ENCODE data around the gene SDHAF1. TPM values are rescaled to one million over a fixed set of nuclear protein-coding genes. Genes with fewer than 3 reads are reported as not detected.

The SDHAF1 gene
- total RNA-seq, 1 experiment from 2014 or later = 44.7 TPM

DNA sequence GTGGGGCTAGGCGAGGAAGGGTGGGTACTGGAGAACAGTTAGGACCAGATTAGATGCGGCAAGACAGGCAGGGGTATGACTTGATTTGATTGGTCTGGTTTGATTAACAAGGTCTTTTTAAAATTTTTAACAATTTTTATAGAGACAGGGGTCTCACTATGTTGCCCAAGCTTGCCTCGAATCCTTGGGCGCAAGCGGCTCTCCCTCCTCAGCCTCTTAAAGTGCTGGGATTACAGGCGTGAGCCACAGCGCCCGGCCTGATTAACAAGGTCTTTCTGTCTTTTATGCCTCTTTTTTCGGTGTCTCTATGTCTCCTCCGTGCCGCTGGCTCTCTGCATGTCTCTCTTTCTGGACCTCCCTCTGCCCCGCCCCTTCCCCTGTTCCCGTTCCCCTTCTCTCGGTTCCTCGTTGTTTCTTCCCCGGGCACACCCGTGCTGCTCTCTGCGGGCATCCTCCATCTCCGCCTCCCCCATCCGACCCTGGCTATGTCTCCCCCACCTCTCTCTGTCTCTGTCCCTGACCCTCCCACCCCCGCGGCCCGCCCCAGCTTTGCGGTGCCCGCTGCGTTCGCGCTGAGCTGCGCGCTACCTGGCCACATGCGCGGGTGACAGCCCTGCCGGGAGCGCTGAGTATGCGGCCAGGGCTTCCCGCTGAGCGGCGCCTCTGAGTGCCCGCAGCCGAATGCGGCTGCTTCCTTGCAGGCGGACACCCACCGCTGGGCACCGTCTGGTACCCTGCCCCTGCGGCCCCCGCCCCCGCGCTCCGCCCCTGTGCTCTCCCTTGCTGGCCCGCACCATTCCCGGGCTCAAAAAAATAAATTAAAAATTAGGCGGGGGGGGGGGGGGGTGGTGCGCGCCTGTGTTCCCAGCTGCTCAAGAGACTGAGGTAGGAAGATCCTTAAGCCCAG is 8.1 kb upstream of the SDHAF1 start:
- DNase-seq (ENCODE audit: low read depth) = peak; percentile 51

DNA sequence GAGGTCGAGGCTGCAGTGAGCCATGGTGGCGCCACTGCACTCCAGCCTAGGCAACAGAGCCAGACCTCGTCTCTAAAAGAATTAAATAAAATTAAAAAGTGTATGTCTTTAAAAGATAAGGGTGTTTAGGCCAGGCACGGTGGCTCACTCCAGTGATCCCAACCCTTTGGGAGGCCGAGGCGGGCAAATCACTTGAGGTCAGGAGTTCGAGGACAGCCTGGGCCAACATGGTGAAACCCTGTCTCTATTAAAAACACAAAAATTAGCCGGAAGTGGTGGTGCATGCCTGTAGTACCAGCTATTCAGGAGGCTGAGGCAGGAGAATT is 7.5 kb upstream of the SDHAF1 start:
- no peak for DNase-seq (ENCODE audit: low read depth)

DNA sequence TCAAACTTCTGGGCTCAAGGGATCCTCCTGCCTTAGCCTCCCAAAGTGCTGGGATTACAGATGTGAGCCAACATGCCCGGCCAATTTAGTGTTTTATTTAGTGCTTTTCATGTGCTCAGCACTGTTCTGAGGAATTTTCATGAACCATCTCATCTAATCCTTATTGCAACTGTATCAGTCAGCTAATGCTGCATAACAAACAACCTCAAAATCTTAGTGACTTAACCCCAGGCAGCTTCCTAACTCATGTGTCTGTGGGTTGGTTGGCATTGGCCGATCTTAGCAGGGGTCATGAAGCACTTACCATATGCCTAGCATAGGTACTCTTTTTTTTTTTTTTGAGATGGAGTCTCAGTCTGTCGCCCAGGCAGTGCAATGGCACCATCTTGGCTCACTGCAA is 6.2 kb upstream of the SDHAF1 start:
- no peak for DNase-seq (ENCODE audit: low read depth)

DNA sequence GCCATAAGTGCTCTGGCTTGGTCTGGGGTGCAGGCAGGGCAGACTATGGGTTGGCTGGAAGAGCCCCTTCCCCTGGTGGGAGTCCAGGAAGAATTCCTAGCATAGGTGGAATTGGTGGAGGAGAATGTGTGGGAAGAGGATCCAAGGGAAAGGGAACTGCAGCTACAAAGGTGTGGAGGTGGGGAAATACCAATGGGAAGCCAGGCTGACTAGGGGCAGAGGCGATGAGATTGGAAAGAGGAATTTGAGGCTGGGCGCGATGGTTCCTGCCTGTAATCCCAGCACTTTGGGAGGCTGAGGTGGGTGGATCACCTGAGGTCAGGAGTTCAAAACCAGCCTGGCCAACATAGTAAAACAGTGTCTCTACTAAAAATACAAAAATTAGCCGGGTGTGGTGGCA is 4.8 kb upstream of the SDHAF1 start:
- no peak for DNase-seq (ENCODE audit: low read depth)

DNA sequence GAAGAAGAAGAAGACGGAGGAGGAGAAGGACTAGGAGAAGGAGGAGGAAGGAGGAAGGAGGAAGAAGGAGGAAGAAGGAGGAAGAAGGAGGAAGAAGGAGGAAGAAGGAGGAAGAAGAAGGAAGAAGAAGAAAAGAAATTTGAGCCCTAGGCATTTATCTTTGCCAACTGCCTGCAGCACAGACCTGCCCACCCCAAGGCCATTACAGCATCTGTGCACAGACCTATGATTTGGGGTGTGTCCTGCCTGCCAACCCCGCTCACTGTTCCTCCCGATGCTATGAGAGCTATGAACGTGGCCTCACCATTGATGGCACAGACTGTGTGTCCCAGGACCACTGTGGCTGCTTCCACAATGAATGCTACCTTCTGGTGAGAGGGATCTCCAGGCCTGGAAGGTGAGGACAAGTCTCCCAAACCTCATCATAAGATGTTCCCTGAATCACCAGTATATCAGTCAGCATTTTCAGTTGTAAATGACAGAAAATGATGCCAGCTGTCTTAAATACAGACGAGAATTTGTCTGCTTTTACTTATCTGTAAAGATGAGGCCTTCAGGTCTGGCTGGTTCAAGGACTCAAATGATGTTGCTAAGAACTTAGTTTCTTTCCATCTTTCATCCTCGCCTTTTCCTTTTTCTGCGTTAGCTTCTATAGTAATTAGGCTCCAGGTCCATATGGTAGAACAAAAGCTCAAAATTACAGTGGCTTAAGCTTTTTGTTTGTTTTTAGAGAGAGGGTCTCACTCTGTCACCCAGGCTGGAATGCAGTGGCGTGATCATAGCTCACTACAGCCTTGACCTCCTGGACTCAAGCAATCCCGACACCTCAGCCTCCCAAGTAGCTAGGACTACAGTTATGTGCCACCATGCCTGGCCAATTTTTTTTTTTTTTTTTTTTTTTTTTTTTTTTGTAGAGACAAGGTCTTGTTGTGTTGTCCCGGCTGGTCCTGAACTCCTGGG is 3.9 kb upstream of the SDHAF1 start:
- DNase-seq (ENCODE audit: low read depth) = no peak

DNA sequence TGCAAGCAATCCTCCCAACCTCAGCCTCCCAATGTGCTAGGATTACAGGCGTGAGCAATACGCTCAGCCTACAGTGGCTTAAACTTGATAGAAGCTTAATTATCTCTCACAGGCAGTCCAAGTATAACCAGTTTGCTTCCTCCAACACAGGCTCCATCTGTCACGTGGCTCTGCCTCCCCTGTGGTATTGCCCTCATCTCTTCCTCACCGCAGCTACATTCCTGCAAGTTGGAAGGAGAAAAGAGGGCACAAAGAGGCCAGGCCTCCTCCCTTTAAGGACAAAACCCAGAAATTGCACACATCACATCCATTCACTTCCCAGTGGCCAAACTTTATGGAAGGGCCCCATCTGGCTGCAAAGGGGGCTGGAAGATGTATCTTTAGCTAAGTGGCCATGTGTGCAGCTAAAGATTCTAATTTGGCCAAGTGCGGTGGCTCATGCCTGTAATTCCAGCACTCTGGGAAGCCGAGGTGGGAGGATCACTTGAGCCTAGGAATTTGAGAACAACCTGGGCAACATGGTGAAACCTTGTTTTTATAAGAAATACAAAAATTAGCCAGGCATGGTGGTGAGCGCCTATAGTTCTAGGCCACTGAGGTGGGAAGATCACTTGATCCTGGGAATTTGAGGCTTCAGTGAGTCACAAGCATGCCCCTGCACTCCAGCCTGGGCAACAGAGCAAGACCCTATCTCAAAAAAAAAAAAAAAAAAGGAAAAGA is 3.1 kb upstream of the SDHAF1 start:
- peak; percentile 49 for DNase-seq (ENCODE audit: low read depth)

DNA sequence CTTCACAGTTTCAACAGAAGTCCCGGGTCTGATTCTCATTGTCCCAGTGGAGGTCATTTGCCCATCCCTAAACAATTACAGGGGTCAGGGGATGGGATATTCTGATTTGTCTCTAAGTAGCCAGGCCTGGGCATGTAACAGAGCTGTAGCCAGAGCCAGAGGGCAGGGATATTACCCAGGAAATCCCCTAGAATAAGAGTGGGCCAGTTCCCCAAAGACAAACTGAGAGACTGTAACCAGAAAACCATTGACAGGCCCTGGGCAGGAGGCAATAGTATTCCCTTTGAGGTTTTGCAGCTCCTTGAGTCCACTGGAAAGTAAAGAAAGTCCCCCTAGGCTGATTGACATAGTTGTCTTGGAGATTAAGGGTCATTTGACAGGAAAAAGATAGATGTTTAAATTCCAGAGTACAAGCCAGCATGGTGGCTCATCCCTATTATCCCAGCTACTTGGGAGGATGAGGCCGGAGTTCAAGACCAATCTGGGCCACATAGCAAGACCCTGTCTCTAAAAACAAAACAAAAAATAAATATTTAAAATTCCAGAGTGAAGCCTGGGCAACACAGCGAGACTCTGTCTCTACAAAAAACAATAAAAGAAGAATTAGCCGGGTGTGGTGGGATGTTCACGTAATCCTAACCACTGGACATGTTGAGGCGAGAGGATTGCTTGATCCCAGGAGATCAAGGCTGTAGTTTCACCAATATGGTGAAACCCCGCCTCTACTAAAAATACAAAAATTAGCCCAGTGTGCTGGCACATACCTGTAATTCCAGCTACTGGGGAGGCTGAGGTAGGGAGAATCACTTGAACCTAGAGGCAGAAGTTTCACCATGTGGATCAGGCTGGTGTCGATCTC is 1.9 kb upstream of the SDHAF1 start:
- no peak for DNase-seq (ENCODE audit: low read depth)

DNA sequence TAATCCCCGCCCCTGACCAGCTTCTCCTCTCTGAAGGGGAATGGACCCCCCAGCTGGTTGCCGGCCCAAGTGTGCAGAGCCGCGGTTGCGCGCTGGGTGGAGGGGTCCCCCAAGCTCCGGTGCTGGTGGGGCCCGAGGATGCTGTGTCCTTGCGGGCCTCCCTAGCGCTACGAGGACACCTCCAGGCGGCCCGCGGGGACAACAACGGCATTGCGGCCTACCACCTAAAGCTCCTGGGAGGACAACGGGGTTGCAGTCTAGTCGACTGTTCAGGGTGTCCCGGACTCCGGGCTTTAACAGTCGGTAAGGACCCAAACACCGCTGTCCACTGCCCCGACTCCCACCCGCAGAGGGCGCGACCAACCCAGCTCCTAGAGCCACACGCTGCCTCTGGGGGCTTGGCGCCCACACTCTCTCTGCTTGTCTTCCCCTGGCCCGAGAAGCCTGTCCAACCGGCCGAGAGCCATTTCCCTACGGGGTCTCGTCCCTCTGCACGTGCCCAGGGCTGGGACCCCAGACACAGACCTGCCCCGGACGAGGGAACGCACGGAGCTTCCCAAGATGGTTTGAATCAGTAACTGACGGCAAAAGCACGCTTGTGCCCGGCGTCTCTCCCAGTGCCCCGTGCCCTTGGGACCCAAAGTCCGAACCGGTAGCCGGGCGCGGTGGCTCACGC is 927 bp upstream of the SDHAF1 start:
- DNase-seq (ENCODE audit: low read depth) = no peak

DNA sequence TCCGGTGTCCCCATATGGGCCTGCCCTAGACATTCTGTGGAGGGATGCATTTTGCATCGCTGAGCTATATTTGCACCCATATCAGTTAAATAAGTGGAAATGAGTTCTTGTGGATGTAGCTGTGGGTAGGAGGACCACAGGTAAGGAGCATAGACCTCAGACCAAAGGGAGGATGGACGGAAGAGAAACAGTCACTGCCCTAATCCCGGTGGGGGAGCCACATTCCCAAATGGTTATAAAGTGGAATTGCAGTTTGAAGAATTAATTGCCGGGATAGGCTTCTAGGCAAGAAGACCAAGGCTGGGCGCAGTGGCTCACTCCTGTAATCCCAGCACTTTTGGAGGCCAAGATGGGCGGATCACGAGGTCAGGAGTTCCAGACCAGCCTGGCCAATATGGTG is 1.8 kb downstream of the SDHAF1 start:
- no peak for DNase-seq (ENCODE audit: low read depth)

DNA sequence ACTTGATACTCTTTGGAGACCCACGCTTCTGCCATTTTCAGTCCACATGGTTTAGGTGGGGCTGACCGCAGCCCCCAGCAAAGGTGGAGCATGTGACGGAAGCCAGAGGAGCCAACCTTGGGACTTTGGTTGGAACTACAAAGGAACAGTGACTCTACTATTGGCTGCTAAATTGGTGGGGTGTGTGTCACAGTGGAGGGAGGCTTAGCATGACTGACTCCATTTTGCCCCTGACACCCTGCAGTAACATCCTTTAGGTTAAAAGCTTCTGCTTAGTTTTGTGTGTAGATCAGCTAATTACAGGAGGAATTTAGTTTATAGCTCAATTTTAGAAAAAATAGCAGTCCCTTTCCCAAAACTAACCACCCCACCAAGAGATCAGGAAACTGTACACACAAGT is 6.6 kb downstream of the SDHAF1 start:
- DNase-seq (ENCODE audit: low read depth) = no peak

DNA sequence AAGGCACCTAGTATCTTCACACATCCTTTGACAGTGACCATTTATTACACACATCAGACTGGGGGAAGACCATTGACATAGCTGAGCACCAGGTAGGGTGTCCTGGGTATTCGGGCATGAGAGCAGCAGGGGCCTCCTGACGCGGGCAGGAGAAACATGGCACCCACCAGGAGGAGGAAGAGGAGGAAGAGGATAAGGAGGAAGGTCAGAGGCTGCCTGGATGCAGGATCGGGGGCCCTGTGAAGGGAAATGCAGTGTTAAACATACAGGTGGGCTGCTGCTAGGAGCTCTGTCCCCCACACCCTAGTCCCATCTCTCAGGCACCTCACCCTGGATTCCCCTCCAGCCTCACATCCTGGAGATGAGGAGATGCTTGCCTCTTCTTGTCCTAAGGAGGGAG is 8.3 kb downstream of the SDHAF1 start:
- no peak for DNase-seq (ENCODE audit: low read depth)

DNA sequence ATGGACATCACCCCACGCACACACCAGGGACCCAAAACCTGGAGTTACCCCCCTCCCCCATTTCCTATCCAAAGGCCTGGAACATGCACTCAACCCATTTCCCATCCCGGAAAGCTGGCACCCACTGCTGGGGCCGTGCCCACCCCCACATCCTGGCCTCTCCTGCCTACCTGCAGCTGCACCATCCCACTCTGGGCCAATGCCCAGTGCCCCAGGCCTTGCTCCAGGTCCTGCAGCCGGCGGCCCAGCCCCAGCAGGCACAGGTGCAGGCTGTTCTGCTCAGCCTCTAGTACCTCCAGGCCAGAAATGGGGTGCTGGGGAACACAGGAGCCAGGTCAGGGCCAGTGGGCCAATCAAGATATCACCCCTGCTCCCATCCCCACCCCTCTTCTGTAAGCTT is 12.0 kb downstream of the SDHAF1 start:
- DNase-seq (ENCODE audit: low read depth) = no peak

DNA sequence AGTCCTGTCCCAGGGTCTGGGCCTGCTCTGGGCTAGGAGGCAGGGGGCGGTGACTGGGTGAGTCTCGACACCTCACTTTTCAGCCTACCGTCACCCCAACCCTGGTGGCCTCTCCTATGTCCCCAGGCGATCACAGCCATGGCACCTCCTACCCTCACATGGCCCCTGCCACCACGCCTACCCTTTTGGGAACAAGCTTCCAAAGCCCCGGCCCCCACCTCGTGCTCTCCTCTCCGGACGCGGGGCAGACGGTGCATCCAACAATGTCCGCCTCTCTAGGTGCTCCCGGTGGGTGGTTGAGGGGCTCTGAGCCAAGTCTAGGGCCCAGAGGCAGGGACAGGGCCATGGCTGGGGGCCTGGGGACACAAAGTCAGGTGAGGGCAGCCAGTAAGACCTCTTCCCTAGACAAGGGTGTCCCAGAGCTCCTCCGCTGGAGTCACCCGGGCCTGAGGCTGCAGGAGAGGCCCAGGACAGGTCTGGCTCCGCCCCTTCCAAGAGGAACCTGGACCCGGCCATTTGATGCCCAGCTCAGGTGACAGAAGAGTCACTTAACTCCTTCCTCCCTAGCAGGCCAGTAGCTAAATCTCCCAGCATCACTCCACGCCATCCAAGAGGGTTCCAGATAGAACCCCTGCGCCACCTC is 13.5 kb downstream of the SDHAF1 start, which contains the start of gene SYNE4:
Gene SYNE4 (minus strand): TSS at position 478 of the 643 bp plus-strand sequence. CDS start 132 bp downstream, at position 346.
- DNase-seq (ENCODE audit: low read depth) = no peak

DNA sequence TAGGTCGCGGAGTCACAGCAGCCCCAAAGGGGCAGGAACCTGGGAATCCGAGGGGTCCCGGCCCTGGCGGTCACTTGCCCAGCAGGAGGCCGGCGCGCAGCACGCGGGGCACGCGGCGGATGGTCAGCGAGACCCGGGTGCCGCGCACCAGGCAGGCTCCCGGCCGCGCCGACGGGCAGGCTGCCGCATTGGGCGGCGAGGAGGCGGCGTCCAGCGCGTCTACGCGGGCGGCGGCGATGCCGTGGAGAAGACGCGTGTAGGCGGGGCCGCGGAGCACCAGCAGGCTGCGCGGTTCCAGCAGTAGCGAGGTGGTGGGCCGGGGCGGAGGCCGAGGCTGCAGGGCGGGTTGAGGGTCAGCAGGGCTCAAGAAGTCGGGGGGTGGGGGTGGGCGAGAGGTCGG is 14.2 kb downstream of the SDHAF1 start:
- peak; percentile 73 for DNase-seq (ENCODE audit: low read depth)

DNA sequence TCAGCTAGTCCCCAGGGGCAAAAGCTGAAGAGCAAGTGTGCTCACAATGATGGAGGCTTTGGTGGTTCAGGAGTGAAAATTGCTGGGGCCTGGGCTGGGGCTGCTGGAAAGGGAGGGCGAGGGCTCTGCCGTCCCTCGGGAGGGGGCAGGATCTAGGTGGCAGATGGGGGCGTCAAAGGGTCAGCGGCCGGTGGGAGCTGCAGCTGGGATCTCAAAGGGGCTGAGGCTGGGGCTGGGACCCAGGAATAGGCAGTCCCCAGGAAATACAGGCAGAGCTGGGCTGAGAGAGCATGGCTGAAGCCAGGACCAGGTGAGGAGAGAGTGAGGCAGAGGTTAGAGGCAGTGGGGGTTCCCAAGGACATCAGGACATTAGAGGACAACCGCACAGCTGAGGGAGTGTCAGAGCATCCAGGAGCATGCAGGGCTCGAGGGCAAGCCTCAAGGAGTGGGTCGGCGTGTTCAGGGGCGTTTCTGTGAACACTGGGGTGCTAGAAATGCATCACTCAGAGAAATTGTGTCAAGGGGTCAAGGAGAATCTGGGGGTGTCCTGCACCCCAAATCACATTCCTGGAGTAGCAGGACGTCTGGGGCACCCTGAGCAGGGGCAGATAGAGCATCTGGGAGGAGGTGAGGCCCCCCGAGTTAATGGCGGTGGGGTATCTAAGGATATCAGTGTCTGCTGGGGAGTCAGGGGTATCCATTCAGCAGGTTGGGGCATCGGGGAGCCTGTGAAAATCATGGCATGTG is 14.8 kb downstream of the SDHAF1 start:
- no peak for DNase-seq (ENCODE audit: low read depth)

DNA sequence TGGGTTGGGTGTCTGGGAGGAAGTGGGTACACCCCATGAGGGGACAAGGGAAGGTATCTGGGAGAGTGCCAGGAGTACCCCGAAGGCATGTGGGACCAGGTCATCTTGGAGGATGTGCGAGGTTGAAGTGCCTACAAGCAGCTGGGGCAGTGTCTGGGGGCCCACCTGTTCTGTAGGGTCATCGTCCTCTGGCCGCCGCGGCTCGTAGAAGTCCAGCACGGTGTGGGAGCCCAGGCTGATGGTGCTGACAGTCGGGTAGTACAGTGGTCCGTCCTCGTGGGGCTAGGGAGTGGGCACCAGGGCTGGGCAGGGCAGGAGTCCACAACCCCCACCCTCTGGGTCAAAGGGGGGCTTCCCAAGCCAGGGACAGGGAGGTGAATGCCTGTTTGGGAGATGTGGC is 15.4 kb downstream of the SDHAF1 start:
- no peak for DNase-seq (ENCODE audit: low read depth)

DNA sequence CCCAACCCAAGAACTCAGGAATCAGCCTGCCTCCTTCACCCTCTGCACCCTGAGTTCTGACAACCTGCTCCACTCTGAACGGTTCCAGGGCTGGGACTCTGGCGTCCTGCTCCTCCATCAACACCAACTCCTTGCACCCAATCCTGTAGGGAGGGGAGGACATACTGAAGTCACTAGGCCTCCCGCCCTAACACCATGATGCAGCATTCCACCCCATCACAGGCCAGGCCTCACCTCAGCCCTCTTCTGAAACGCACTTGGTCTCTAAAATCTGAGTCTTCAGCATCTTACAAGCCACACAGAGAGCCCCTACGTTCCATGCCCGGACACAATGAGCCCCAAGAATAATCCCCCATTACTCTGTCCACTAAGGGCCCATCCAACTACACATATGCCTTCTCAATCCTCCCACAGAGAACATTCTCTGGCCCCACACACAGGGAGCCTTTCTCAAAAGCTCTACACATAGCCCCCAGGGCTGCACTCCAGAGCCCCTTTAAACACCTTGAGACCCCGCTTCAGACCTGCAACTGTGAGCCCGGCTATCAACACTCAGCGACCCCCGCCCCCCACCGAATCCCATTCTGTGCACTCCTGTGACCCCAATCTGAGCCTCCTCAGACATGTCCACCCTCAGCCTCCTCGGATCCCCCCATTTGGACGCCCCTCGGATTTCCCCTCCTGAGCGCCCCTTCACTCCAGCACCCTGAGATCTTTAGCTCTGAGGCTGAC is 18.5 kb downstream of the SDHAF1 start:
- no peak for DNase-seq (ENCODE audit: low read depth)
